ENCODE results near the gene WRNIP1.

Gene WRNIP1

GRCh38 chr6:2810092-2810671 is 45.0 kb downstream of the WRNIP1 start:
- no peak overlapping the region for H3K4me3 ChIP-seq (ENCODE audit: low read depth, low read length)
- TF ChIP-seq CTCF (IDR thresholded peaks at IDR 0.05; ENCODE audit: low read depth, low read length, missing control alignments), result no peak
- DNase-seq (ENCODE audit: low read depth), result no peak

- no peak for TF ChIP-seq CTCF (IDR thresholded peaks at IDR 0.05; ENCODE audit: low read depth, low read length, missing control alignments)
- no peak overlapping the region for H3K4me3 ChIP-seq (ENCODE audit: low read depth, low read length)
- DNase-seq (ENCODE audit: low read depth), result no peak
These were observed 47.5 kb downstream of the WRNIP1 start for GRCh38 chr6:2812695-2813094.

- H3K4me3 ChIP-seq (ENCODE audit: low read depth, low read length), result no peak overlapping the region
- no peak for DNase-seq (ENCODE audit: low read depth)
- no peak for TF ChIP-seq CTCF (IDR thresholded peaks at IDR 0.05; ENCODE audit: low read depth, low read length, missing control alignments)
These were observed 51.0 kb downstream of the WRNIP1 start for GRCh38 chr6:2816158-2816557.

- TF ChIP-seq CTCF (IDR thresholded peaks at IDR 0.05; ENCODE audit: low read depth, low read length, missing control alignments), result no peak
- no peak for DNase-seq (ENCODE audit: low read depth)
These were observed 52.8 kb downstream of the WRNIP1 start for GRCh38 chr6:2817903-2818443.

GRCh38 chr6:2818593-2818992 is 53.4 kb downstream of the WRNIP1 start:
- TF ChIP-seq CTCF (IDR thresholded peaks at IDR 0.05; ENCODE audit: low read depth, low read length, missing control alignments), result no peak
- H3K4me3 ChIP-seq (ENCODE audit: low read depth, low read length), result no peak overlapping the region

More at GRCh38 chr6:2817903-2818443, 52.8 kb downstream of the WRNIP1 start:
- H3K4me3 ChIP-seq (ENCODE audit: low read depth, low read length), result no peak overlapping the region

GRCh38 chr6:2819115-2819514 is 53.9 kb downstream of the WRNIP1 start:
- no peak for DNase-seq (ENCODE audit: low read depth)
- no peak overlapping the region for H3K4me3 ChIP-seq (ENCODE audit: low read depth, low read length)
- TF ChIP-seq CTCF (IDR thresholded peaks at IDR 0.05; ENCODE audit: low read depth, low read length, missing control alignments), result no peak

More at GRCh38 chr6:2818593-2818992, 53.4 kb downstream of the WRNIP1 start:
- no peak for DNase-seq (ENCODE audit: low read depth)

- no peak for TF ChIP-seq CTCF (IDR thresholded peaks at IDR 0.05; ENCODE audit: low read depth, low read length, missing control alignments)
- H3K4me3 ChIP-seq (ENCODE audit: low read depth, low read length), result no peak overlapping the region
- DNase-seq (ENCODE audit: low read depth), result no peak
These were observed 54.8 kb downstream of the WRNIP1 start for GRCh38 chr6:2819978-2820377.

Data from GM12864 (cell line).